RPMI7951 (cell line): Measurements from ENCODE around the gene HOXC6. TPM values are rescaled to one million over a fixed set of nuclear protein-coding genes. Genes with fewer than 3 reads are reported as not detected.

Experiments
- DNase-seq: peaks from one replicate; pipeline ENCODE4 v3.0.0-alpha.2; 2012; ENCODE audit warnings: low read depth
- total RNA-seq: library from RNA; depleted of rRNA; stranded (reverse); fragments of >200 nt; shearing (Covaris generic); gene quantifications from 2 replicates; pipeline ENCODE4 v1.2.3, GENCODE V29; 2014; rRNA removed

HOXC6 gene
- 0.84 and 1.5 TPM in 2 replicates for total RNA-seq

DNA sequence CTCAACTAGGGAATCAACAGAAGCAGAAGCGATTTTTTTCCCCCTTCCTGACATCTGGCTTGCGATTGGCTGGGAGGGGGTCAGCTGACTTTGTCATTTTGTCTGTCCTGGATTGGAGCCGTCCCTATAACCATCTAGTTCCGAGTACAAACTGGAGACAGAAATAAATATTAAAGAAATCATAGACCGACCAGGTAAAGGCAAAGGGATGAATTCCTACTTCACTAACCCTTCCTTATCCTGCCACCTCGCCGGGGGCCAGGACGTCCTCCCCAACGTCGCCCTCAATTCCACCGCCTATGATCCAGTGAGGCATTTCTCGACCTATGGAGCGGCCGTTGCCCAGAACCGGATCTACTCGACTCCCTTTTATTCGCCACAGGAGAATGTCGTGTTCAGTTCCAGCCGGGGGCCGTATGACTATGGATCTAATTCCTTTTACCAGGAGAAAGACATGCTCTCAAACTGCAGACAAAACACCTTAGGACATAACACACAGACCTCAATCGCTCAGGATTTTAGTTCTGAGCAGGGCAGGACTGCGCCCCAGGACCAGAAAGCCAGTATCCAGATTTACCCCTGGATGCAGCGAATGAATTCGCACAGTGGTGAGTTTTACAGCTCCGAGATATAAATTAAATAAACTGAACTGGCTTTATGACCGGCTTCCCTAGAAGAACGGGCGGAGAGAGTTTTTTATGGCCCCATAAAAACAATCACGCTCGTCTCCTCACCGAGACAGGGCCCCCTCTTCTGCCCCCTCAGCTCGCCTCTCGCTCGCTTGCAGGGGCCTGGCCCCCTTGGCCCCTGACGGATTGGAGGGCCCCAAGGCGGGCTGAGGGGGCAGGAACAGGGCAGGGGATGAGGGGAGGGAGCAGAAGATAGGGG lies at the start of gene HOXC6:
HOXC6 (plus strand) TSS at position 127 of the 888 bp plus-strand sequence; CDS start at position 209, 82 bp downstream.
- peak; percentile 39 for DNase-seq

DNA sequence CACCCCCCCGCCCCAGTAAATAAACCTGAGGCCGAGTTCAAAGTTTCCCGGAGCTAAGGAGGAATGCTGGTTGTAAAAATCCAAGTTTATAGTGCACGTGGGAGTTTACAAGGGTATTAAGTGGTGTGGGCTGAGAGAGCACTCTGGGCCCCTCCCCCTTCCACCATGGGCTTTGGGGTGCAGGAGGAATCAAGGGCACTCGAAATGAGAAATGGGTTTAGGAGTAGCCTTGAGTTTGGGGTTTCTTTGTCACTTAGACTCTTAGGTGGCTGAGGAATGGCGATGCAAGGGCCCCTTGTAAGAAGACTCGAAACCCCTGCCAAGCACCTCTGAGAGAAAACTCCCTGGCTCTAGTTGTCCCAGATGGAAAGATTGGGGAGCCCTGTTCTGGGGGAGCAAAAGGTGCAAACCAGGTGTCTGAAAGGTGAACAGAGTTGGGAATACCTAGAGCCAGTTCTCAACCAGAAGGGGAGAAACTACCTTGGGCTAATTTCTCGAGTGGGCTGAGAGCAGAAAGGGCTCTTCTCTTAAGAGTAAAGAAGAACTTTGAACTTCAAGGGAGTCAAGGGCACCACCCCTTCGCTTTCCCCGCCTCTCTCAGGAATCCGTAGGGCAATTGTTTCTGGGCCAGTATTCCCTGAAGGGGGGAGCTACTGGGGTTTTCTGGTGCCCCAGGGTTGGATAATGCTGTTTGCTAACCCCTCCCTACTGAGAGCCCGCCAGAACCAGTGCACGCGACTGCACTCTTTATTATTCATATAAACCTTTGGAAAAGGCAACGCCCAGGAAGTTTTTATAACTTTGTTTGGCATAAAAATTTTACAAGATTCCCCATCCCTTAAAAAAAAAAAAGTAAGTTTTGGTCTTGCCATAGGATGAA lies 49.5 kb upstream of the HOXC6 start:
- DNase-seq: no peak

DNA sequence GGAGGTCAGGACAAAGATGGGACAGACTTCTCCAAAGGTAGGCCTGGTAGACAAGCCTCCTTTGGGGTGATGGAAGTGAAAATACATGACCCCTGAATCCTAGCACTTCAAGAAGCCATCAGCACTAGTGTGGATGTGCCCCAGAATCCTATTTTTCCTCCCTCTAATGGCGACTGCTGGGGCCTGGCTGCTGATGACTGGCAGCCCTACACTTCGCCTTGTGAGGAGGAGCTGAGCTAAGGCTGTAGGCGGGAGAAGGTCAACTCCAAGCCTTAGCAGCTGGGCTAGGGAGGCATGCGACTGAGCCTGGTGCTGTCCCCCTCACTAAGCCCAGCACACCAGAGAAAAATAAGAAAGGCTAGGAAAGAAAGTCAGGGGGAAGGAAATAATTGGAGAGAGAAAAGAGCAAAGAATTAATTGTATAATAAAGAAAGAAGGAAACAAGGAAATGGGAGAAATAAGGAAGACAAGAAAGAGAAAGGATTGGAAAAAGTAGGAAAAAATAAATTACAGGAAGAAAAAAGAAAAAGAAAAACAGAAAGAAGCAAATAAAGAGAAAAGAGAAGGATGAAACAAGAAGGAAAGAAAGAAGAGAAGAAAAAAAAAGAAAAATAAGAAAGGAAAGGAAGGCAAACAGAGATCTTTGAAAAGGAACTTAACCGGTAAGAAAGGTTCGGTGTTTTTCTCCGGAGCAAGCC lies 48.0 kb upstream of the HOXC6 start:
- DNase-seq: no peak

DNA sequence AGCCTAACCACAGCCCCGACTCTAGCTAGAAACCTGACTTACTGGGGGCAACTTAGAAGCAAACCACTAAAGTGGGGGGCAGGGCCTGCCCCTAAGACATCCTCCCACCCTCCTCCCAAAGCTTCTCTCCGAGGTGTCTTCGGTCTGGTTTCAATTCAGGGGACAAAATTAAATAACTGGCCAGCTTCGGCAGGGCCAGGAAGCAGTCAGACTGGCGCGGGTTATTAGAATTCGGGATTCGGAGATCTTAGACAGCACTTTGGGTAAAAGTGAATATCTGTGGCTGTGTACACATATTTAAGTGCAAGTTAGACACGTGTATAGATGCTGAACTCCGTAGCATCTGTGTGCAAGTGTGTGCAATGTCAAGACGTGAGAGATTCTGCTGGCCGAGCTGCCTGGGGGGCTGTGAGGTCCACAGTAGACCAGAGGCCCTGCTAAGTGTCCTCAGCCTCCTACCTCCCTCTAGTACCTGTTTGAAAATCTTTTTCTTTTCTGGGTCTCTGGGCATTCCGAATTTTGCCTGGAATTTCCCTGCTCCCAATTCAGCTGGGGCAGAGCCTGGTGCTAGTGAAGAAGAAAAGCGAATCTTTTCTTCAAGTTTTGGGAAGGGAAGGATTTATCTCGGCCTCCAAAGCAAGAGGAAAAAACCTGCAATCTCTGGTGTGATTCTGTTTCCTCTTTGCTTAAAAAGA lies 47.3 kb upstream of the HOXC6 start:
- no peak for DNase-seq

GRCh38 chr12:53981634-53982565 lies 46.3 kb upstream of the HOXC6 start:
- DNase-seq: no peak

- DNase-seq: no peak
These were observed 45.3 kb upstream of the HOXC6 start for GRCh38 chr12:53982648-53983567.

DNA sequence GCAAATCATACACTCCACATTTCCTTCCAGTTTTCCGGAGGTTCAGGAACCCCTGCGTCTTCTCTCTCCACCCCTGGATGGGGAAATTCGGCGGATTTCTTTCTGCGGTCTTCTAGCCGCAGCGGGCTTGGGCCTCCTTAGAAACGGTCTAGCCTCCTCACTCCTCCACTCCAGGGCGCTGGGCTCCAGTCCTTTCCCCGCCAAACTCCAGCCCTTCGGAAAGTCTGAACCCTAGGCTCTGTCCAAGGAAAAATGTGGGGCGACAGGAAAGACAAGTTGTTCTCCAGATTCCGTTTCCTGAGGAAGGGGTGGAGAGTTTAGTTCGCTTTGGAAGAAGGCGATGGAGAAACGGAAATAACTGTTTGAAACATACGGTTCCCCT lies 44.7 kb upstream of the HOXC6 start:
- DNase-seq: no peak

- DNase-seq: no peak
These were observed 44.2 kb upstream of the HOXC6 start for GRCh38 chr12:53983950-53984572.

GRCh38 chr12:53984901-53985691 lies 43.1 kb upstream of the HOXC6 start, which contains the start of gene HOXC10:
Gene HOXC10 (plus strand): TSS chr12:53985146. CDS start chr12:53985260, 114 bp downstream.
- DNase-seq: peak; percentile 91

DNA sequence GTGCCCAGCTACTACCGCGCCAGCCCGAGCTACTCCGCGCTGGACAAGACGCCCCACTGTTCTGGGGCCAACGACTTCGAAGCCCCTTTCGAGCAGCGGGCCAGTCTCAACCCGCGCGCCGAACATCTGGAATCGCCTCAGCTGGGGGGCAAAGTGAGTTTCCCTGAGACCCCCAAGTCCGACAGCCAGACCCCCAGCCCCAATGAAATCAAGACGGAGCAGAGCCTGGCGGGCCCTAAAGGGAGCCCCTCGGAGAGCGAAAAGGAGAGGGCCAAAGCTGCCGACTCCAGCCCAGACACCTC lies 42.6 kb upstream of the HOXC6 start:
- no peak for DNase-seq

- peak; percentile 59 for DNase-seq
These were observed 42.1 kb upstream of the HOXC6 start for GRCh38 chr12:53985994-53986685.

DNA sequence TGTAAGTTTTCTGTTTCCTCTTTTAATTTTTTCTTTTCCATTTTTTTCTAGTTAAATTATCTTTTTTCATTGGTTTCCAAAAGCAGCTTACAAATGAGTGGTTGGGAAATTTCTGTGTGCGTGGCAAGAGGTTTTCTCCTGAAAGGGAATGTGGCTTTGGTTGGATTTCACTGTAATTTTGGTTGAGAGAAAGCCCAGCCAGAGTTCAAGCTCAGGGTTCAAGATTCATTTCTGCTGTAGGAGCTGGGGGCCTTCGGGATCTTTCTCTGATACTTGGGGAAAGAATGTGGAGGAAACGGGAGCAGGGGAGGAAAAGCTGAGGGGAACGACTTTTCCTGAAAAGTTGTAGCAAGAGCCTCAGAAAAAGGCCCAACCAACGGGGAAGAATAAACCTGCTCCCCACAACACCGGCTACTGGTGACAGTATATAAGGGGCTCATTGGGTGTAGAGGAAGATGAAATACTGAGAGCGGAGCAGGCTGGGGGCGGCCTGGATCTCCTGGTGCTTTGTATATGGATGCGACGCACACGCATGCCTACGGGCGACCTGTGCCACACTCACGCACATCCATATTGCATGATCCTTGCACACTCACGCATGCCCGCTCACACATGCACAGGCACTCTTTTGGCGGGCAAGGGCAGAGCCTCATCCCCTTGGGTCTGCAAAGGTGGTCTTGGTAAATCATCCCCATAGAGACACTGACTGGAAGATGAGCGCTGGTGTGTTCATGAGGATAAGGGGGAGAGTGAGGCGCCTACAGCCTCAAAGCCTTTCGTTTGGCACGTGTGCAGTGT lies 41.4 kb upstream of the HOXC6 start:
- DNase-seq: no peak

- no peak for DNase-seq
These were observed 40.4 kb upstream of the HOXC6 start for GRCh38 chr12:53987787-53988230.

DNA sequence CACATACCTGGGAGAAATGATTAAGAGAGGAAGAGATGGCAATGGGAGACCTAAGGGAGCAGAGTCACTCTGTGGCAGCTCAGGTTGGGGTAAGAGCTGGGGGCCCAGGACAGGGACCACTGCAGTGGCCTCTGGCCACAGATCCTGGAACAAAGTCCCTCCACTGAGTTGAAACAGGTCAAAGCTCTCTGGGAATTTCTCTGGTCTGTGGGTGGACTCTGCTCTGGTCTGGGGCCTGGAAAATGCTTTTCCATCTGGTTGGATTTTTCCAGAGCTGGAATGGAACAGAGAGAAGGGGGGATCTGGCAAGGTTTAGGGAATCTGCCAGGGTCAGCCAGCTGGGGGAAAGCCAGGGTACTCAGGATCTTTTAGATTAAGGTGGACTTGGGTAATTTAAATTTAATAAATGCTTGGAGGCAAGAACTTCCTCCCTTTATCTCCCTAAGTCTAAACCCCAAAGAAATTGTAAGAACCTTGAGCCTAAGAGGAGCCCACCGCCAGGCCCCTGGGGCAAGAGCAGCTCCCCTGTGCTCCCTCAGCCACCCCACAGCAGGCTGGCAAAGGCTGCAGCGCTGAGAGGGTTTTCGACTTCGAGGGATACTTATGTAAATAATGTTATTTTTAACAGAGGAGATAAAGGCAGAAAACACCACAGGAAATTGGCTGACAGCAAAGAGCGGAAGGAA lies 39.6 kb upstream of the HOXC6 start:
- no peak for DNase-seq

- peak; percentile 63 for DNase-seq
These were observed 38.8 kb upstream of the HOXC6 start for GRCh38 chr12:53989227-53990113.
